Astrocyte of the hippocampus (primary cell): ENCODE results near the gene TTC9B.
A peak's percentile ranks its signal among the peaks of the same experiment; 100 is the strongest.

Source experiments
- DNase-seq: peaks from one replicate; pipeline ENCODE4 v3.0.0; 2011; ENCODE audit warnings: low read depth, low spot score

TTC9B gene

GRCh38 chr19:40217934-40218890, at the start of gene TTC9B:
TSS of gene TTC9B (minus strand) at chr19:40218384. CDS start at chr19:40218381, 3 bp downstream.
- peak; percentile 76 for DNase-seq

- no peak for DNase-seq
These were observed 49.4 kb upstream of the TTC9B start for GRCh38 chr19:40267601-40267997.

- no peak for DNase-seq
These were observed 48.9 kb upstream of the TTC9B start for GRCh38 chr19:40266912-40267600.

GRCh38 chr19:40266119-40266518, 47.9 kb upstream of the TTC9B start:
- no peak for DNase-seq

GRCh38 chr19:40265763-40266099, 47.5 kb upstream of the TTC9B start:
- DNase-seq: no peak

- DNase-seq: no peak
These were observed 47.0 kb upstream of the TTC9B start for GRCh38 chr19:40265055-40265762.

- DNase-seq: no peak
These were observed 46.3 kb upstream of the TTC9B start for GRCh38 chr19:40264314-40265054.

- no peak for DNase-seq
These were observed 45.5 kb upstream of the TTC9B start for GRCh38 chr19:40263440-40264313.

GRCh38 chr19:40262422-40262821, 44.2 kb upstream of the TTC9B start:
- DNase-seq: no peak

- DNase-seq: no peak
These were observed 43.4 kb upstream of the TTC9B start for GRCh38 chr19:40261631-40262030.

GRCh38 chr19:40257096-40257517, 38.9 kb upstream of the TTC9B start:
- no peak for DNase-seq

GRCh38 chr19:40256512-40256911, 38.3 kb upstream of the TTC9B start:
- no peak for DNase-seq

- DNase-seq: no peak
These were observed 37.5 kb upstream of the TTC9B start for GRCh38 chr19:40255619-40256166.

- no peak for DNase-seq
These were observed 36.7 kb upstream of the TTC9B start for GRCh38 chr19:40254714-40255418.

- DNase-seq: no peak
These were observed 35.5 kb upstream of the TTC9B start for GRCh38 chr19:40253611-40254092.

- DNase-seq: no peak
These were observed 34.2 kb upstream of the TTC9B start for GRCh38 chr19:40252395-40252794.

GRCh38 chr19:40251991-40252390, 33.8 kb upstream of the TTC9B start:
- DNase-seq: no peak

GRCh38 chr19:40251244-40251643, 33.1 kb upstream of the TTC9B start:
- no peak for DNase-seq

- no peak for DNase-seq
These were observed 31.6 kb upstream of the TTC9B start for GRCh38 chr19:40249781-40250180.
